OCI-LY7 (cell line): ENCODE measurements around the gene PAFAH2. TPM values are rescaled to one million over a fixed set of nuclear protein-coding genes. Genes with fewer than 3 reads are reported as not detected.

Experiments used
- BruUV-seq: library from RNA; stranded (reverse); fragments of 400-500 nt; replicated peaks from 2 replicates; lab custom pipeline; 2021; lab: Mats Ljungman, UMichigan
- CTCF ChIA-PET: fragments of 300-600 bp; sonication (Branson Sonifier 250); formaldehyde crosslinking; loops from one replicate; lab custom pipeline; 2022; ENCODE audit warnings: antibody characterized with exemption; ENCODE audit not compliant: unreplicated experiment; lab: Charles Lee
- POLR2A ChIA-PET: fragments of 300-600 bp; sonication (Branson Sonifier 250); formaldehyde crosslinking; loops from one replicate; lab custom pipeline; 2022; ENCODE audit warnings: antibody characterized with exemption; lab: Charles Lee
- DNase-seq: peaks from one replicate; pipeline ENCODE4 v3.0.0-alpha.2; 2015; ENCODE audit warnings: low spot score
- H2AFZ ChIP-seq: fragments of 200-600 bp; sonication (generic), shearing (Covaris generic); 2 replicates; pipeline ENCODE4 v1.6.1; 2014; ENCODE audit warnings: mild to moderate bottlenecking, antibody characterized with exemption, low read length, moderate library complexity
- H3K27ac ChIP-seq: fragments of 200-600 bp; sonication (generic); 2 replicates; pipeline ENCODE4 v1.5.1; 2014; ENCODE audit warnings: mixed run types, low read depth, mild to moderate bottlenecking, moderate library complexity, low read length, inconsistent platforms; ENCODE audit not compliant: poor library complexity, severe bottlenecking
- H3K36me3 ChIP-seq: fragments of 200-600 bp; sonication (generic); 2 replicates; pipeline ENCODE4 v1.6.1; 2014; ENCODE audit warnings: mild to moderate bottlenecking, antibody characterized with exemption, low read length, moderate library complexity, mixed read lengths; ENCODE audit not compliant: insufficient read depth
- H3K4me1 ChIP-seq: fragments of 200-600 bp; sonication (generic); 2 replicates; pipeline ENCODE4 v1.5.1; 2014; ENCODE audit warnings: mild to moderate bottlenecking, low read length; ENCODE audit not compliant: insufficient read depth, poor library complexity, severe bottlenecking
- H3K4me2 ChIP-seq: fragments of 200-600 bp; sonication (generic); 2 replicates; pipeline ENCODE4 v1.6.1; 2014; ENCODE audit warnings: mild to moderate bottlenecking, low read length
- H3K4me3 ChIP-seq: fragments of 200-600 bp; sonication (generic); 2 replicates; pipeline ENCODE4 v1.5.1; 2014; ENCODE audit warnings: mild to moderate bottlenecking, low read depth, low read length; ENCODE audit not compliant: poor library complexity, severe bottlenecking
- H3K79me2 ChIP-seq: fragments of 200-600 bp; sonication (generic); 2 replicates; pipeline ENCODE4 v1.6.1; 2016; ENCODE audit warnings: low read depth, mild to moderate bottlenecking, low read length, moderate library complexity, mixed read lengths; ENCODE audit not compliant: insufficient read depth
- H3K9me2 ChIP-seq: fragments of 200-600 bp; sonication (generic); 2 replicates; pipeline ENCODE4 v1.6.1; 2016; ENCODE audit warnings: mild to moderate bottlenecking, low read length, mixed read lengths; ENCODE audit not compliant: insufficient read depth
- H3K9me3 ChIP-seq: fragments of 200-600 bp; sonication (generic); 2 replicates; pipeline ENCODE4 v1.6.1; 2014; ENCODE audit warnings: mild to moderate bottlenecking, mixed run types, low read length, mixed read lengths
- H4K20me1 ChIP-seq: fragments of 200-600 bp; sonication (generic); 2 replicates; pipeline ENCODE4 v1.6.1; 2014; ENCODE audit warnings: mild to moderate bottlenecking, antibody characterized with exemption, low read length, moderate library complexity, mixed read lengths; ENCODE audit not compliant: insufficient read depth
- CTCF ChIP-seq: fragments of 200-600 bp; sonication (generic); conservative IDR thresholded peaks from 2 replicates; pipeline ENCODE4 v1.5.1; 2014; ENCODE audit warnings: mild to moderate bottlenecking, antibody characterized with exemption, low read length, moderate library complexity, mixed read lengths
- EZH2phosphoT487 ChIP-seq: fragments of 200-600 bp; sonication (generic); IDR thresholded peaks from 2 replicates; pipeline ENCODE4 v1.6.1; 2018; ENCODE audit warnings: low read depth, borderline replicate concordance, mild to moderate bottlenecking, mixed run types, antibody characterized with exemption, low read length, moderate library complexity, mixed read lengths
- intact Hi-C: fragments of 100-400 bp; cut with micrococcal nuclease; formaldehyde crosslinking; loops from one replicate; pipeline ENCODE4 v1.10.0; 2022; ENCODE audit not compliant: unreplicated experiment
- total RNA-seq, 2 experiments: library from RNA; depleted of rRNA in 1 of 2; stranded (reverse); fragments of >200 nt in 1 of 2; shearing (Covaris generic) in 1 of 2; gene quantifications; 2 replicates each; pipeline ENCODE4 v1.2.3, GENCODE V29; 2014 to 2022

Gene PAFAH2
- total RNA-seq, 2 experiments from 2014 or later: 2.9 to 7.3 TPM

GRCh38 chr1:26029054-26029863 is 31.4 kb upstream of the PAFAH2 start:
- no peaks in the 10 kb centered on the region for H3K79me2 ChIP-seq
- CTCF ChIA-PET: no interaction called here
- no peak overlapping the region for H3K27ac ChIP-seq
- no peaks in the 10 kb centered on the region for H3K9me2 ChIP-seq
- BruUV-seq: no TSS peak
- intact Hi-C loops: no loop called here
- no peaks in the 10 kb centered on the region for H4K20me1 ChIP-seq
- H3K4me2 ChIP-seq: no peak overlapping the region
- no peak overlapping the region for H2AFZ ChIP-seq
- TF ChIP-seq EZH2phosphoT487 (no peak), CTCF (no peak)
- POLR2A ChIA-PET: interaction anchor here (0.7 to 1.2 kb wide), 3 partner anchors 27 to 205 kb away, joined by 3 to 4 read pairs (median 3); partner anchors contain the start of gene CEP85
- H3K9me3 ChIP-seq: no peaks in the 10 kb centered on the region
- H3K4me3 ChIP-seq: no peak overlapping the region
- H3K36me3 ChIP-seq: no peaks in the 10 kb centered on the region
- no peaks in the 10 kb centered on the region for H3K4me1 ChIP-seq
- DNase-seq: no peak

- no peak for DNase-seq
- H4K20me1 ChIP-seq: no peaks in the 10 kb centered on the region
- ChIA-PET CTCF (no interaction called here), POLR2A (no interaction called here)
- H3K36me3 ChIP-seq: no peaks in the 10 kb centered on the region
- no peak overlapping the region for H3K4me2 ChIP-seq
- H3K9me3 ChIP-seq: no peaks in the 10 kb centered on the region
- BruUV-seq: no TSS peak
- no peaks in the 10 kb centered on the region for H3K4me1 ChIP-seq
- no peaks in the 10 kb centered on the region for H3K9me2 ChIP-seq
- TF ChIP-seq EZH2phosphoT487: no peak
- no peak for TF ChIP-seq CTCF
- no peaks in the 10 kb centered on the region for H3K79me2 ChIP-seq
- intact Hi-C loops: no loop called here
- H3K27ac ChIP-seq: no peak overlapping the region
- no peak overlapping the region for H2AFZ ChIP-seq
- H3K4me3 ChIP-seq: no peak overlapping the region
These were observed 30.7 kb upstream of the PAFAH2 start for GRCh38 chr1:26028490-26028980.
